WERI-Rb-1 (cell line): Measurements from ENCODE around the gene VGLL4.

Experiments used
- DNase-seq: peaks from one replicate; pipeline ENCODE4 v3.0.0-alpha.2; 2020
- H3K27ac ChIP-seq: fragments of 250-450 bp; sonication (Bioruptor Pico); 2 replicates; pipeline ENCODE4 v1.5.1; 2020; ENCODE audit warnings: mild to moderate bottlenecking, moderate library complexity
- H3K27me3 ChIP-seq: fragments of 250-450 bp; sonication (Bioruptor Pico); 2 replicates; pipeline ENCODE4 v1.5.1; 2021; ENCODE audit warnings: mild to moderate bottlenecking, low read depth, moderate library complexity; ENCODE audit not compliant: insufficient read depth, severe bottlenecking
- H3K36me3 ChIP-seq: fragments of 250-450 bp; sonication (Bioruptor Pico); 2 replicates; pipeline ENCODE4 v1.5.1; 2020; ENCODE audit warnings: mild to moderate bottlenecking, moderate library complexity
- H3K4me3 ChIP-seq: 2 replicates; pipeline ENCODE4 v1.5.1; 2011; ENCODE audit warnings: low read depth, mild to moderate bottlenecking, control low read depth, low read length
- H3K9me3 ChIP-seq: fragments of 250-450 bp; sonication (Bioruptor Pico); 2 replicates; pipeline ENCODE4 v1.5.1; 2021; ENCODE audit warnings: mild to moderate bottlenecking, moderate library complexity; ENCODE audit not compliant: severe bottlenecking
- TF ChIP-seq, protein P1 (sequence below): IDR thresholded peaks from 2 replicates; pipeline ENCODE4 v1.5.1; 2011; ENCODE audit warnings: low read depth, mild to moderate bottlenecking, control low read depth, inconsistent platforms, low read length

VGLL4 gene

DNA sequence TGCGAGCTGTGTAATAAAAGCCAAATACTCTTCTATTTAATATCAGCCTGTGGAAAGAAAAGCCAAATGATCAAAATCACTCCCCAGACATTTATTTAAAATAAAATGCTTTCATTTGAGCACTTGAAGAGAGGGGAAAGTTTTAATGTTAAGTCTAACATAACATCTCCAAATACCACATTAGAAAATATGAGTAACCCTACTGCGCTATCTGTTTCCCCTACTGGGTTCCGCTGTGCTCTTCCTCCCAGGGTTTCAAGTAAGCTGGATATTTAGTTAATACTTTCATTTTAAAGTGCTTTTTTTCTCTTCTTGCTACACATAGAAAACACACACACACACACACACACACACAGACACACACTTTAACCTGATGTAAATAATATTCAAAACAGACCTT is 6.7 kb upstream of the VGLL4 start:
- Histone ChIP-seq H3K27me3 (no peaks in the 10 kb centered on the region), H3K4me3 (no peak overlapping the region), H3K9me3 (no peaks in the 10 kb centered on the region), H3K36me3 (no peaks in the 10 kb centered on the region), H3K27ac (no peak overlapping the region)
- no peak for DNase-seq
- TF ChIP-seq, protein P1, sequence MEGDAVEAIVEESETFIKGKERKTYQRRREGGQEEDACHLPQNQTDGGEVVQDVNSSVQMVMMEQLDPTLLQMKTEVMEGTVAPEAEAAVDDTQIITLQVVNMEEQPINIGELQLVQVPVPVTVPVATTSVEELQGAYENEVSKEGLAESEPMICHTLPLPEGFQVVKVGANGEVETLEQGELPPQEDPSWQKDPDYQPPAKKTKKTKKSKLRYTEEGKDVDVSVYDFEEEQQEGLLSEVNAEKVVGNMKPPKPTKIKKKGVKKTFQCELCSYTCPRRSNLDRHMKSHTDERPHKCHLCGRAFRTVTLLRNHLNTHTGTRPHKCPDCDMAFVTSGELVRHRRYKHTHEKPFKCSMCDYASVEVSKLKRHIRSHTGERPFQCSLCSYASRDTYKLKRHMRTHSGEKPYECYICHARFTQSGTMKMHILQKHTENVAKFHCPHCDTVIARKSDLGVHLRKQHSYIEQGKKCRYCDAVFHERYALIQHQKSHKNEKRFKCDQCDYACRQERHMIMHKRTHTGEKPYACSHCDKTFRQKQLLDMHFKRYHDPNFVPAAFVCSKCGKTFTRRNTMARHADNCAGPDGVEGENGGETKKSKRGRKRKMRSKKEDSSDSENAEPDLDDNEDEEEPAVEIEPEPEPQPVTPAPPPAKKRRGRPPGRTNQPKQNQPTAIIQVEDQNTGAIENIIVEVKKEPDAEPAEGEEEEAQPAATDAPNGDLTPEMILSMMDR = no peak

DNA sequence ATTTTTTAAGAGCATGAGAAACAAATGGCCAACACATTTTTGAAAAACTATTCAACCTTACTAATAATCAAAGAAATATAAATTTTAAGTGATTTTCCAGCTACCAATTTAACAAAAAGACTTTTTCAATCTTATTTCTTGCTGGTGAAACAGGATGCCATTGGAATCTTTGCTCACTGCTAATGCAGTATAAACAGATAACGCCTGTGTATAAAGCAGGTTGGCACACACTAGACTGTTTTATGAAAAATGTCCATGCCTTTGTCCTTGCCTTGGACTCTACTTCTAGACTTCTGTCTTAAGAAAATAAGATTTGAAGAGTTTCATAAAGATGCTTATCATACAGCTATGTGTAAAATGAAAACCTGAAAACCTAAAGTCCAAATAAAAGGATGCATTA is 5.0 kb upstream of the VGLL4 start:
- H3K27ac ChIP-seq = no peak overlapping the region
- H3K27me3 ChIP-seq = no peaks in the 10 kb centered on the region
- TF ChIP-seq, protein P1 = no peak
- DNase-seq = no peak
- no peak overlapping the region for H3K4me3 ChIP-seq
- no peaks in the 10 kb centered on the region for H3K36me3 ChIP-seq
- H3K9me3 ChIP-seq = no peaks in the 10 kb centered on the region

DNA sequence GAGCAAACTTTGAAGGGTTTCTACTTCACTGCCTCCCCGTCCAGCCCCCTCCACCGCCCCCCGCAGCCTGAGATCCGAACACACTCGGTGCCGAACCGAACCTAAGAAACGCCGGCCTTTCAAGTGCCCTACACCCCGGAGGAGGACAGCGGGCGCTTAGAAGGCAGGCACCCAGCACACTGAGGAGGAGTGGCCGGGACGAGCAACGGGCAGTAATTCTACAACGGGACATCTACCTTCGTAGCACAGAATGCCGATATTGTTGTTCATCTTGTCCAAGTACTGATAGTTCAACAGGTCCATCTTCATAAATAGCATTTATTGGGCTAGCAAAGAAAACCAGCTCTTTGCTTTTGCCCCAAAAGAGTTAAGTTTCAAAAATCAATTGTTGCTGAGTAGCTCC is 513 bp downstream of the VGLL4 start:
- Histone ChIP-seq H3K36me3 (no peaks in the 10 kb centered on the region), H3K9me3 (no peaks in the 10 kb centered on the region), H3K27me3 (no peaks in the 10 kb centered on the region), H3K27ac (peak overlapping the region; percentile 87), H3K4me3 (peak overlapping the region; percentile 92)
- TF ChIP-seq, protein P1 = no peak
- DNase-seq = no peak

DNA sequence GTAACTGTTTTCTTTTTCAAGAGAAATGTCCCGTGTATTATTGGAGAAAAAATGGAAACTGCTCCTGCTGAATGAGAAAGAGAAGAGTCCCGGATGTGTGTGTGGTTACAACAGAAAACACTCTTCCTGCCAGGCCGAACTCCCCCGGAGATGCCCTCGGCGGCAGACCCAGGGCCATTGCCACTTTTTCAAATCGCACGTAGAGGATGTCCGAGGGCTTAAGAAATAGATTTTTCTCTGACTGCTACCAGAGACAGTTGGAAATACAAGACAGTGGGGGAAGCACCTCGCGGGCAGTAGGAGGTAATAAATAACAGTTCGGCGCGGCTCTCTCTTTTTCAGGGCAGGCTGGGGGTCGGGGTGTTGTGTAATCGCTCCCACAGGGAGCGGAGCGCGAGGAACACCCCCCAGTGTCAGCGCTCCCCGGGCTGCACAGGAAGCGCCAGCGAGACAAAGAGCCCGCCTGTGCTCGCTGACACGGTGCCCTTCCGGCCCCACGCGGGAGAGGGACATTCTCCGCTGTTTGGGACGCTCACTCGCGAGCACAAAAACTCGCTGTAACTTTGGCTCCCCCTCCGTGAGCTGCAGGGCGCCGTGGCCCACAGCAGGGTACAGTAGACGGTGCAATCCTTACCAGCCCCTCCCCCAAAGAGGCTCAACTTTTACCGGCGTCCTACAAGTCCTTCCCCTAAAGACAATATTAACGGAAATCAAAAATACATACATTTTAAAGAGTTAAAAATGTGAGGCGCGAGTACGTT is 1.1 kb downstream of the VGLL4 start:
- Histone ChIP-seq H3K4me3 (peak overlapping the region; percentile 92), H3K27ac (peak overlapping the region; percentile 87), H3K36me3 (no peaks in the 10 kb centered on the region), H3K9me3 (no peaks in the 10 kb centered on the region), H3K27me3 (no peaks in the 10 kb centered on the region)
- DNase-seq = peak; percentile 51
- TF ChIP-seq, protein P1 = no peak

DNA sequence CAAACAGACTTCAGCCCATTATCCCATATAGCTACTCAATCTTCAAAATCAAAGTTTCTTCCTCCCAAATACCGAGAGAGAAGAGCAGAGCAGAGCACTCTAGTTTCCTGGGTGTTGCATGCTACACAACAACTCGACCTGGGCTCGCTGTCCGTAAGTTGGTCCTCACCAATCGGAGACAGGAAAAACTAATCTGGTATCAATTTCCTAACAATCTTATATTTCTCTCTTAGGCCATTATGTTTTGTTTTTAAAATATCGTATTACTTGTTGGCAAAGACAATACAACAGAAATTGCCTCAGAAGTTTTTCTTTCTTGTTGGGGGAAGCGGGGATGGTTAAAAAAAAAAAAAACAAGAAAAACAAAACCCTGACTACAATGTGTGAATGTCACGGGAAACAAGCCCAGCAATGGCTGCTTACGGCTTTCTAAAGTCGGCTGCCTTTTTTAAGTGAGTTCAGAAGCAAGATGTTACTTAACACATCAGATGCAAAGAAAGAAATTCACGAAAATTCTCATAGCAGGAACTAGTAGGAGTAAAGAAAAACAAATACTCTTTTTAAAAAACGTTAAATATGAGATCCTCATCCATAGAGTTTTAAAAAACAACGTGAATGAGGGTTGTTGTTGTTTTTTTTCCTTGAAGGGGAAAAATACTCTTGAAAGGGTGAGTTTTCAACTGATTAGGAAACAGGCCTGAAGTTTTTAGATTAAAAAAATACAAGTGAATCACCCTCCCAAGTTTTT is 1.9 kb downstream of the VGLL4 start:
- TF ChIP-seq, protein P1 = no peak
- H3K36me3 ChIP-seq = no peaks in the 10 kb centered on the region
- peak overlapping the region; percentile 87 for H3K27ac ChIP-seq
- DNase-seq = no peak
- no peaks in the 10 kb centered on the region for H3K27me3 ChIP-seq
- peak overlapping the region; percentile 92 for H3K4me3 ChIP-seq
- H3K9me3 ChIP-seq = no peaks in the 10 kb centered on the region
